HG03354 (cell line): Measurements from ENCODE around the gene MCM3AP.

ENCODE experiments used
- ATAC-seq: cut with Tn5 transposase; IDR thresholded peaks from one replicate; pipeline ENCODE4 v1.9.1; 2021; ENCODE audit warnings: mild to moderate bottlenecking; ENCODE audit not compliant: unreplicated experiment, poor library complexity, severe bottlenecking

The MCM3AP gene

DNA sequence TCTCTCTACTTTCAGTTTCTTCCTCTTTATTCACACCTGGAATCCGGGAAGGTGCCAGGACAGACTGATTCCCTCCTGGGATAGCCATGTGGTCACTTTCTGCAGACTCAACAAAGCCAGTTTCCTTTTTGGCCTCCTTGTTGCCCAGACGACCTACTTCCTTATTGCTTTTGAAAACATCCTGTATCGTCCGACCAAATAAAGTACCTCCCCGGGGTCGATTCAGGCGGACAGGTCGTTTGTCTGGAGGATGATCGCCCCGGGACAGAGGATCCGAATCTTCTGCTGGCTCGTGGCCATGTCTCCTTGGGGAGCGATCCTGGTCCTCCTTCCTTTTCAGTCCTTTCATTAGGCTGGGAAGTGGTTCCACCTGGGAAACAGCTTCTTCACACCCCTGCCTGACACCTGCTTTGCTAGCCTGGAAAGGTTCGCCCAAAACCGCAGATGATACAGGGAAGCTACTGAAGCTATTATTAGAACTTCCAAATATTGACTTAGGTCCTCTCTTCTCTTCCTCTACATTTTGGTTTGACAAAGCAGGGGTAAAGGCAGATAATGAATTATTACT lies 1.2 kb downstream of the MCM3AP start:
- no peak for ATAC-seq

DNA sequence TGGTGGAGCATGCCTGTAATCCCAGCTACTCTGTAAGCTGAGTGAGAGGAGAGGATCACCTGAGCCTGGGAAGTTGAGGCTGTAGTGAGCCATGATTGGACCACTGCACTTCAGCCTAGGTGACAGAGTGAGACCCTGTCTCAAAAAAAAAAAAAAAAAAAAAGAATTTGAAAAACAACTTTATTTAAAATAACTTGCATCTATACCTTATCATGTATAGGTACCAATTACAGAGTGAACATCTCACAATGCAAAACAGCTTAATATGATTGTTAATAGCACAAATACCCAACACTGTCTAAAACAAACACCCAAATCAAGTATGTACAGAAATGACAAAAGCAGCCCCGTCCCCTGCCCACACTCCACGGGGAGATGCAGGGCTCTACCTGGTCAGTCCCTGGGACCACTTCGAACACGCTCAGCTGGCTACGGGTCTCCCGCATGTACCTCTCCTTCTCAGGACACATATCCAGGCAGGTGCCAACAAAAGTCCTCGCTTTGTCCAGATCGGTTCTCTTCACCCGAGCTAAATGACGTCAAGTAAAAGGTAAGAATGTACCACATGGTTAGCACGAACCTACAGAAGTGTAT lies 10.5 kb downstream of the MCM3AP start:
- no peak for ATAC-seq

DNA sequence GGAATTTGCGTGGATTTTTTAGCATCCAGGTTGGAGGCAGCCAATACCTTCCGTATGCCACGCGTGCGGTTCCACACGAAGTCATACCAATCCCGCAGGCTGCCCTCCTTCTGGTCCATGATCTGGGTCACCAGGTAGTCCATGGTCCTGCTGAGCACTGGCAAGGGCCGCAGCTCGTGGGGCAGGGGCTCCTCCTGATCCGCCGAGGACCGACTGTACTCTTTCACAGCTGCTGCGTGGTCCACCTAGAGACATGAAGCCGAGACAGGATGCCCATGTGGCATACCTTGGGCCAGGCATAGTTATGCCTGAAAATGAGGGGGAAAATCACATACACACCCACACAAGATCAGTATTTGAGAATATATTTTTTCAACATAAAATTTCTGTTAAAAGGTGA lies 12.1 kb downstream of the MCM3AP start:
- no peak for ATAC-seq

DNA sequence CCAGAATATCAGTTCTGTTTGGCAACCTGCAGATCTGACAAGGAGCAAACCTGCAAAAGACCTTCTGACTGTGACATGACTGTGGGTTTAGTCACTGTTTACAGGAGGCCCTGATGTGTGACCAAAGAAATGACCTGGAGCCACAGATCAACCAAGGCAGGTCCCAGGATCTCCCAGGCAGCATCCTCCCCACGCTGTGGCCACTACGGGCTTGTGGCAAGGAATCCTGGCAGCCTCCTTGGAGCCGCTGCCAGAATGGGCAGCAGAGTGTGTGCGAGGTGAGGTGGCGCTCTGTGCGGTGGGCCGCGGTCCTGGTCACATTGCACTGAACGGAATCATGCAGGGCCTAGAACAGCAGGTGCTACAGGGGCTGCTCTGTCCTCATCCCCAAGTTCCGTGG lies 15.9 kb downstream of the MCM3AP start:
- no peak for ATAC-seq

- no peak for ATAC-seq
Measured at GRCh38 chr21:46268371-46268770, 17.0 kb downstream of the MCM3AP start.

DNA sequence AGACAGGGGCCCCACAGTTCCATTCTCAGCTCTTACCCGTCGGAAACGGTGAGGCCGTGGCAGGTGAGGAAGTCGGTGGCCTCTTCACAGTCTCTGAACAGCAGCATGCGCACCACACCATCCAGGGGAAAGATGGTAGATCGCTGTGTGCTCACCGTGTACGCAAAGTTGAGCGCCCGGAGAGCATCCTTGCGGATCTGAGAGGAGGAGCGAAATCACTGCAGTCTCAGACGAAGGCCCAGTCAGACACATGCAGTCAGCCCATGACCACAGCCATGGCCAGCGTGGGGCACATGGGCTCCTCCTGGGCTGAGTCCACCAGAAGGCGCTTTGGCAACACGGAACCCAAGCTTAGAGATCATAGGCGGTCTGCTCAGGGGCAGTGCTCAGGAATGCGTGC lies 18.5 kb downstream of the MCM3AP start:
- ATAC-seq = no peak

- no peak for ATAC-seq
Measured at GRCh38 chr21:46265736-46266525, 19.5 kb downstream of the MCM3AP start.

GRCh38 chr21:46264690-46265144 lies 20.7 kb downstream of the MCM3AP start:
- ATAC-seq = no peak

DNA sequence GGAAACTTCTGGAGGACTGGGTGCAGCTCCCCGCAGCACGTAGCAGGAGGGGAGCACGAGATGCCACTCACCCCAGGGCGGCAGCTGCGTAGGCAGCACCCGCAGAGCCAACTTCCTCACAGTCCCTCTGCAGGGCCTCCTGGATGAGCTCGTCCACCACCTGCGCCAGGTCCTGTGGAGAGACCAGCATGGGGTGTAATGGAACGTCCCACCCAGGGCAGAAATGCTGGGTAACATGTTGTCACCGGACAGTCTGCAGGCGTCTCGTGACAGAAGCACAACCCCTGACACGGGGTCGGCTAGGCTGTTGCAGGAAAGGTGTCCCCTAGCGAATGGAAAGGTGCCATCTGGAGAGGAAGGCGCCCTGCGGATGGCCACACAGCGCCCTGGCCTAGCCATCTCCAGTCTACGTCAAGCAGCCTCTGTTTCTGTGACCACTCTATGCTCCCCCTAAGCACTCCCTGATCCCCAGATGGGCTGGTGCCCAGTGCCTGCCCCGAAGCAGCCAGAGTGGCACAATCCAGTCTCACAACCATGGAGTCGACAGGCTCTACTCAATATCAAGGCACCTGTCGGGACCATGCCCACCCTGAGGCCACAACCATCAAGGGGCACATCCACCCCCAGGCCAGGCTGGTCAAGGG lies 21.2 kb downstream of the MCM3AP start:
- no peak for ATAC-seq

GRCh38 chr21:46256501-46256994 lies 28.9 kb downstream of the MCM3AP start:
- ATAC-seq = no peak

GRCh38 chr21:46255758-46256337 lies 29.6 kb downstream of the MCM3AP start:
- no peak for ATAC-seq

DNA sequence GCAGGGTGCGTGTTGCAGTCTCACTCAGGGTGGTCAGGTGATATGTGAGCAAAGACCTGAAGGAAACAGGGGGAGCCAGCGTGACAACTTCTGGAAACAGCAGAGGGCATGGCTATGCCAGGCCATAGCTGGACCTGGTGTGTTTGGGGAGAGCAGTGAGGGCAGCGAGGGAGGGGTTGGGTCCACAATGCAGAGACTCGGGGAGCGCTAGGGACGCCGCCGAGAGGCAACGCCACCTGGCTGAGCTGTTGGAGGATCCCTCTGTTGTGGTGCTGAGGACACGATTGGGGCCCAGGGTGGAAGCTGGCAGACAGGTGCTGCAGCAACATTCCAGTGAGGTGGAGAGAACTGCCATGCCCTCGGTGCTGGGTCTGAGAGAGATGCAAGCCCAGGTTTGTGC lies 30.2 kb downstream of the MCM3AP start:
- ATAC-seq = no peak

DNA sequence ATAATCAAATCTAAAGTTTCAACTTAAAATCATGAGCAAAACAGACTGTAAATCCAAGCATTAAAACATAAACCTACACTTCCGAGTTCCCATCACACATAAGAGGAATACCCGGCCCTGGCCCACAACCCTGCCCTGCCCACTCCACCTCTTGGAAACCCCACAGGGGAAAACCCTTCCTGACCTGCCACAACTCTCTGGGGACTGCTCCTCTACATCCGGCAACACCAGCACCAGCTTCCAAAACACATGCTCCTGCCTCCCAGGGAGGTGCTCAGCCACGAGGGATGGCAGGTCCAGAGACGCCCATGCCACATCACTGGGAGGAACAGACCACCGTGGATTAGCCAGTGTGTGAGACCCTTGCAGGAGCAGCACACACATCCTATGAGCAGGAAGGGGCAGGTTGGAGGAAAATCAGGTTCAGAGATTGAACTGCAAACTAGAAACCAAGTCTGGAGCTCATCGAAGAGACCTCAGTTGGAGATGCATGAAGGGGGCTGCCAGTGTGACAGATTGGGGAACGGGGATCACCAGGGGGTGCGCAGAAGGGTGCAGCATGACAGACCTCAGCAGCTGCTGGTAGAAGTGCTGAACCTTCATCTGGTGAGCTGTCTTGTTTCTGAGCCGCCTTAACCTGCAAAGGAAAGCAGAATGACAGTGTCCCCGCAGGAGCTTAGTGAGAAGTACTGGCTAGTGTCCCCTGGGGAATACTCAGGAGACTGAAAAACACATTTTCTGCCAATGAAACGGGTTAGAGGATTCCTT lies 31.0 kb downstream of the MCM3AP start:
- ATAC-seq = no peak

GRCh38 chr21:46253610-46254124 lies 31.7 kb downstream of the MCM3AP start:
- peak; percentile 74 for ATAC-seq

GRCh38 chr21:46252840-46253239 lies 32.6 kb downstream of the MCM3AP start:
- no peak for ATAC-seq

GRCh38 chr21:46250146-46250725 lies 35.2 kb downstream of the MCM3AP start:
- ATAC-seq = no peak

DNA sequence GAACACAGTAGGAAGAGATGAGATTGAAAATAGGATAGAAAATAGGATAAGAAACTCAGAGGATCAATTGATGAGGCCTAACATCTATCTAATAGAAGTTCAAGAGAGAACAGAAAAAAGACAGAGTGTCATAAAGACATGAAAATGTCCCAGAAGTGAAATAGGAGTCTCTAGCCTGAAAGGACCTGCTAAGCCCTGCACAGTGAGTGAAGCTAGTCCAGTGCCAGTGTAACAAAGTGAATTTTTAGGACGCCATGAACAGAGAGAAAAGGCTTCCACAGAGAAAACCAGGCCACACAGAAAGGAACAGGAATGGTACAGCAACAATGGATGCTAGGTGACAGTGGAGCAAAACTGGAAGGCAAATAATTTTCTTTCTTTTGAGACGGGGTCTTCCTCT lies 36.6 kb downstream of the MCM3AP start:
- no peak for ATAC-seq

DNA sequence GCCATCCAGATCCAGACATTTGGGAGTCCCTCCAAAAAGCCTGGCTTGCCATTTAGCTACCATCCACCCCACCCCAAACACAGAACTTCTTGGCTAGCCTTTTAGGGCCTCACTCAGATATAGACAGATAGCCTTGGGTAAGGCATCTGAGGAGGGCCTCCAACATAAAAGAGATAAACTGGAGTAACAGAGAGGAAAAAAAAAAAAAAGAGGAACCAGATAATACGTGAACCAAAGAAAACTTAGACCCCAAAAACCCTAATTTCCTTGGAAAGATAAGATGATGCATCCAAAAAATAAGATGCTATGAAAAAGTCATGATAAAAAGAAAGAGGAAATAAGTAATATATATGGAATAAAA lies 37.0 kb downstream of the MCM3AP start:
- no peak for ATAC-seq
